ENCODE data around the gene GLYATL2.

DNA sequence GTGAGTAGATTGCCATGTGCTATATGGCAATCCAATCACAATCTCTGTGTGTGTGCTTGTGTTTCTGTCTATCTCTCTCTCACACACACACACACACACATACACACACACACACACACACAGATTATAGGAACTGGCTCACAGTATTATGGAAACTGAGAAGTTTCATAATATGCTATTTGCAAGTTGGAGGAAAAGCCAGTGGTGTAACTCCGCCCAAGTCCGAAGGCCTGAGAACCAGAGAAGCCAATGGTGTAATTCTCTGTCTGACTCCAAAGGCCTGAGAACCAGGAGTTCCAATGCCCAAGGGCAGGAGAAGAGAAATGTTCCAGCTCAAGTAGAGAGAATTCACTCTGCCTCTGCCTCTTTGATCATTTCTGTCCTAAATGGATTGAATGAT, 37.2 kb downstream of the GLYATL2 start:
- TF ChIP-seq, protein P1, sequence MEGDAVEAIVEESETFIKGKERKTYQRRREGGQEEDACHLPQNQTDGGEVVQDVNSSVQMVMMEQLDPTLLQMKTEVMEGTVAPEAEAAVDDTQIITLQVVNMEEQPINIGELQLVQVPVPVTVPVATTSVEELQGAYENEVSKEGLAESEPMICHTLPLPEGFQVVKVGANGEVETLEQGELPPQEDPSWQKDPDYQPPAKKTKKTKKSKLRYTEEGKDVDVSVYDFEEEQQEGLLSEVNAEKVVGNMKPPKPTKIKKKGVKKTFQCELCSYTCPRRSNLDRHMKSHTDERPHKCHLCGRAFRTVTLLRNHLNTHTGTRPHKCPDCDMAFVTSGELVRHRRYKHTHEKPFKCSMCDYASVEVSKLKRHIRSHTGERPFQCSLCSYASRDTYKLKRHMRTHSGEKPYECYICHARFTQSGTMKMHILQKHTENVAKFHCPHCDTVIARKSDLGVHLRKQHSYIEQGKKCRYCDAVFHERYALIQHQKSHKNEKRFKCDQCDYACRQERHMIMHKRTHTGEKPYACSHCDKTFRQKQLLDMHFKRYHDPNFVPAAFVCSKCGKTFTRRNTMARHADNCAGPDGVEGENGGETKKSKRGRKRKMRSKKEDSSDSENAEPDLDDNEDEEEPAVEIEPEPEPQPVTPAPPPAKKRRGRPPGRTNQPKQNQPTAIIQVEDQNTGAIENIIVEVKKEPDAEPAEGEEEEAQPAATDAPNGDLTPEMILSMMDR (IDR thresholded peaks at IDR 0.05): no peak
- no peak for TF ChIP-seq EZH2 (IDR thresholded peaks at IDR 0.05; ENCODE audit: borderline replicate concordance, insufficient read depth, low read depth, low read length, poor library complexity, severe bottlenecking)
